MM.1S (cell line): ENCODE measurements around the gene OTUD3.

ENCODE experiments used
- DNase-seq: peaks from one replicate; pipeline ENCODE4 v3.0.0-alpha.2; 2015
- H2AFZ ChIP-seq: fragments of 300-600 bp; sonication (generic); 2 replicates; pipeline ENCODE4 v1.6.0; 2016; ENCODE audit warnings: antibody characterized with exemption, low read length
- H3F3A ChIP-seq: fragments of 300-600 bp; sonication (generic); 2 replicates; pipeline ENCODE4 v1.6.1; 2016; ENCODE audit warnings: mild to moderate bottlenecking, antibody characterized with exemption, low read length, moderate library complexity, mixed read lengths; ENCODE audit not compliant: insufficient read depth
- H3K27ac ChIP-seq: fragments of 300-600 bp; sonication (generic); 2 replicates; pipeline ENCODE4 v1.5.1; 2016; ENCODE audit warnings: mild to moderate bottlenecking, low read length
- H3K27me3 ChIP-seq: fragments of 300-600 bp; sonication (generic); replicated peaks from 2 replicates; pipeline ENCODE4 v1.6.0; 2016; ENCODE audit warnings: low read length; ENCODE audit not compliant: insufficient read depth
- H3K36me3 ChIP-seq: fragments of 300-600 bp; sonication (generic); replicated peaks from 2 replicates; pipeline ENCODE4 v1.6.1; 2016; ENCODE audit warnings: mild to moderate bottlenecking, low read length, mixed read lengths; ENCODE audit not compliant: insufficient read depth
- H3K4me1 ChIP-seq: fragments of 300-600 bp; sonication (generic); 2 replicates; pipeline ENCODE4 v1.6.1; 2016; ENCODE audit warnings: low read length, mixed read lengths
- H3K4me2 ChIP-seq: fragments of 300-600 bp; sonication (generic); 2 replicates; pipeline ENCODE4 v1.6.0; 2016; ENCODE audit warnings: low read depth, low read length
- H3K4me3 ChIP-seq: fragments of 300-600 bp; sonication (generic); 2 replicates; pipeline ENCODE4 v1.5.1; 2016; ENCODE audit warnings: low read length, mixed read lengths
- H3K79me2 ChIP-seq: fragments of 300-600 bp; sonication (generic); 2 replicates; pipeline ENCODE4 v1.6.1; 2016; ENCODE audit warnings: mixed run types, low read length, mixed read lengths
- H3K9ac ChIP-seq: fragments of 300-600 bp; sonication (generic); 2 replicates; pipeline ENCODE4 v1.6.1; 2016; ENCODE audit warnings: low read length, mixed read lengths
- H3K9me2 ChIP-seq: fragments of 300-600 bp; sonication (generic); replicated peaks from 2 replicates; pipeline ENCODE4 v1.6.1; 2016; ENCODE audit warnings: mild to moderate bottlenecking, low read length, mixed read lengths; ENCODE audit not compliant: insufficient read depth
- H3K9me3 ChIP-seq: fragments of 300-600 bp; sonication (generic); replicated peaks from 2 replicates; pipeline ENCODE4 v1.6.1; 2016; ENCODE audit warnings: mild to moderate bottlenecking, low read length, mixed read lengths; ENCODE audit not compliant: insufficient read depth
- H4K20me1 ChIP-seq: fragments of 300-600 bp; sonication (generic); 2 replicates; pipeline ENCODE4 v1.6.1; 2016; ENCODE audit warnings: mild to moderate bottlenecking, low read length, moderate library complexity, mixed read lengths; ENCODE audit not compliant: insufficient read depth
- EZH2 ChIP-seq: fragments of 300-600 bp; sonication (generic); optimal IDR thresholded peaks from 2 replicates; pipeline ENCODE3; 2017; ENCODE audit warnings: low read depth, mild to moderate bottlenecking, antibody characterized with exemption, low read length, mixed read lengths
- EZH2phosphoT487 ChIP-seq: fragments of 300-600 bp; sonication (generic); IDR thresholded peaks from 2 replicates; pipeline ENCODE4 v1.6.1; 2018; ENCODE audit warnings: antibody characterized with exemption, low read length
- TF ChIP-seq, protein P1 (sequence below): fragments of 300-600 bp; sonication (generic); IDR thresholded peaks from 2 replicates; pipeline ENCODE4 v1.5.1; 2016; ENCODE audit warnings: antibody characterized with exemption, low read length, mixed read lengths

The OTUD3 gene

GRCh38 chr1:19852036-19852435, 30.2 kb upstream of the OTUD3 start:
- Histone ChIP-seq H4K20me1 (no peaks in the 10 kb centered on the region), H3K4me3 (no peak overlapping the region), H3F3A (no peaks in the 10 kb centered on the region), H3K9me2 (no peaks in the 10 kb centered on the region), H3K4me1 (no peaks in the 10 kb centered on the region), H2AFZ (no peak overlapping the region), H3K9ac (no peak overlapping the region), H3K79me2 (no peaks in the 10 kb centered on the region), H3K27me3 (no peaks in the 10 kb centered on the region), H3K9me3 (no peaks in the 10 kb centered on the region), H3K36me3 (no peaks in the 10 kb centered on the region), H3K4me2 (no peak overlapping the region), H3K27ac (no peak overlapping the region)
- TF ChIP-seq, protein P1, sequence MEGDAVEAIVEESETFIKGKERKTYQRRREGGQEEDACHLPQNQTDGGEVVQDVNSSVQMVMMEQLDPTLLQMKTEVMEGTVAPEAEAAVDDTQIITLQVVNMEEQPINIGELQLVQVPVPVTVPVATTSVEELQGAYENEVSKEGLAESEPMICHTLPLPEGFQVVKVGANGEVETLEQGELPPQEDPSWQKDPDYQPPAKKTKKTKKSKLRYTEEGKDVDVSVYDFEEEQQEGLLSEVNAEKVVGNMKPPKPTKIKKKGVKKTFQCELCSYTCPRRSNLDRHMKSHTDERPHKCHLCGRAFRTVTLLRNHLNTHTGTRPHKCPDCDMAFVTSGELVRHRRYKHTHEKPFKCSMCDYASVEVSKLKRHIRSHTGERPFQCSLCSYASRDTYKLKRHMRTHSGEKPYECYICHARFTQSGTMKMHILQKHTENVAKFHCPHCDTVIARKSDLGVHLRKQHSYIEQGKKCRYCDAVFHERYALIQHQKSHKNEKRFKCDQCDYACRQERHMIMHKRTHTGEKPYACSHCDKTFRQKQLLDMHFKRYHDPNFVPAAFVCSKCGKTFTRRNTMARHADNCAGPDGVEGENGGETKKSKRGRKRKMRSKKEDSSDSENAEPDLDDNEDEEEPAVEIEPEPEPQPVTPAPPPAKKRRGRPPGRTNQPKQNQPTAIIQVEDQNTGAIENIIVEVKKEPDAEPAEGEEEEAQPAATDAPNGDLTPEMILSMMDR: no peak
- TF ChIP-seq EZH2phosphoT487 (no peak), EZH2 (no peak)
- DNase-seq: no peak

GRCh38 chr1:19854866-19855265, 27.3 kb upstream of the OTUD3 start:
- H3K27ac ChIP-seq: no peak overlapping the region
- no peaks in the 10 kb centered on the region for H3K27me3 ChIP-seq
- no peak for TF ChIP-seq EZH2
- no peak for TF ChIP-seq EZH2phosphoT487
- TF ChIP-seq, protein P1: no peak
- DNase-seq: no peak
- H3K9ac ChIP-seq: no peak overlapping the region
- no peaks in the 10 kb centered on the region for H3K4me1 ChIP-seq
- H3K4me3 ChIP-seq: no peak overlapping the region
- H3K4me2 ChIP-seq: no peak overlapping the region
- H3K36me3 ChIP-seq: no peaks in the 10 kb centered on the region
- no peak overlapping the region for H2AFZ ChIP-seq
- no peaks in the 10 kb centered on the region for H3K9me2 ChIP-seq
- H3K9me3 ChIP-seq: no peaks in the 10 kb centered on the region
- no peaks in the 10 kb centered on the region for H3K79me2 ChIP-seq
- no peaks in the 10 kb centered on the region for H3F3A ChIP-seq
- no peaks in the 10 kb centered on the region for H4K20me1 ChIP-seq

DNA sequence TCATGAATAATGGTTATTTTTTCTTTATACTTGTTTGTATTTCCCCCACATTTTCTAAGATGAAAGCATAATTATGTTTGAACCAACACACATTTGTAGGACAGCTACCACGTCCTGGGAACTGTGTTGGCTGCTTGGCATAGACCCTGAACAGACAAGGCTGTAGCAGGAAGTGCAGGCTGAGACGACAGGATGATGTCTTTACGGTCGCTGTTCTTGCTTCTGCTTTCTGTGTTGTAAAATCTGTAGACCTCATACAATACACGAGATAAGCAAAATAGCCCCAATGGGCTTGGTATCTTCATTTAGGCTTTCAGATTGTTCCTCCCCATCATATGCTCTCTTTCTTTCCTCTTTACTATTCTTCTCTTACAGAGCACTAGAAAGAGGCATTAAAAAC, 23.3 kb upstream of the OTUD3 start:
- Histone ChIP-seq H3F3A (no peaks in the 10 kb centered on the region), H4K20me1 (no peaks in the 10 kb centered on the region), H3K9ac (no peak overlapping the region), H3K4me2 (no peak overlapping the region), H2AFZ (no peak overlapping the region), H3K36me3 (no peaks in the 10 kb centered on the region), H3K79me2 (no peaks in the 10 kb centered on the region), H3K27me3 (no peaks in the 10 kb centered on the region), H3K9me2 (no peaks in the 10 kb centered on the region), H3K27ac (no peak overlapping the region), H3K4me1 (no peaks in the 10 kb centered on the region), H3K9me3 (no peaks in the 10 kb centered on the region), H3K4me3 (no peak overlapping the region)
- TF ChIP-seq, protein P1: no peak
- TF ChIP-seq EZH2 (no peak), EZH2phosphoT487 (no peak)
- DNase-seq: no peak
